RWPE1 (cell line): Measurements from ENCODE around the gene BMP5.

Source experiments
- CTCF ChIA-PET: fragments of 350-600 bp; sonication (Branson Sonifier 250); formaldehyde crosslinking; extraction: SDS; loops from one replicate; lab custom pipeline; 2021; lab: Yijun Ruan, JAX
- POLR2A ChIA-PET: fragments of 400-600 bp; formaldehyde crosslinking; extraction: SDS; loops from one replicate; lab custom pipeline; 2020; ENCODE audit warnings: antibody characterized with exemption; ENCODE audit not compliant: low non-redundant PET; lab: Yijun Ruan, JAX
- DNase-seq: peaks from one replicate; pipeline ENCODE4 v3.0.0; 2012; ENCODE audit warnings: low spot score
- H3K27ac ChIP-seq: fragments of 450-650 bp; 2 replicates; pipeline ENCODE4 v1.5.1; 2017
- TF ChIP-seq, protein P1 (sequence below): fragments of 450-650 bp; conservative IDR thresholded peaks from 2 replicates; pipeline ENCODE4 v1.5.1; 2017; ENCODE audit warnings: low read depth, mild to moderate bottlenecking

Gene BMP5

DNA sequence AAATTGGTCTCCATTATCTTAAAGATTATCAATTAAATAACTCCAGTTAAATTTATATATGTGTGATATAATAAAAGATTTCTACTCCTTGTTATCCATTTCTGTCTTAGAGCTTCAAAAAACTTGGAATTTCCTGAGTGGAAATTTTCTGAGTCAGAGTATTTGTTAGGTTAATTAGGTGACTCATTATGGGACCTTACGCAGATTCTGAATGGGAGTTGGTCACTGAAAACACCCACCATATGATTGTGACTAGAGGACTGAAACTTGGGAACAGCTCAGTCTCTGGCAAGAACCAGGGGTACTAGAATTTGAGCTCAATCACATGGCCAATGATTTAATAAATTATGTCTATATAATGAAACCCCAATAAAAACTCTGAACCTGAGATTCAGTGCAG lies 171.0 kb downstream of the BMP5 start:
- peak; percentile 7 for DNase-seq
- POLR2A ChIA-PET = no interaction called here

More for the DNA sequence above, 171.0 kb downstream of the BMP5 start:
- CTCF ChIA-PET = no interaction called here
- TF ChIP-seq, protein P1, sequence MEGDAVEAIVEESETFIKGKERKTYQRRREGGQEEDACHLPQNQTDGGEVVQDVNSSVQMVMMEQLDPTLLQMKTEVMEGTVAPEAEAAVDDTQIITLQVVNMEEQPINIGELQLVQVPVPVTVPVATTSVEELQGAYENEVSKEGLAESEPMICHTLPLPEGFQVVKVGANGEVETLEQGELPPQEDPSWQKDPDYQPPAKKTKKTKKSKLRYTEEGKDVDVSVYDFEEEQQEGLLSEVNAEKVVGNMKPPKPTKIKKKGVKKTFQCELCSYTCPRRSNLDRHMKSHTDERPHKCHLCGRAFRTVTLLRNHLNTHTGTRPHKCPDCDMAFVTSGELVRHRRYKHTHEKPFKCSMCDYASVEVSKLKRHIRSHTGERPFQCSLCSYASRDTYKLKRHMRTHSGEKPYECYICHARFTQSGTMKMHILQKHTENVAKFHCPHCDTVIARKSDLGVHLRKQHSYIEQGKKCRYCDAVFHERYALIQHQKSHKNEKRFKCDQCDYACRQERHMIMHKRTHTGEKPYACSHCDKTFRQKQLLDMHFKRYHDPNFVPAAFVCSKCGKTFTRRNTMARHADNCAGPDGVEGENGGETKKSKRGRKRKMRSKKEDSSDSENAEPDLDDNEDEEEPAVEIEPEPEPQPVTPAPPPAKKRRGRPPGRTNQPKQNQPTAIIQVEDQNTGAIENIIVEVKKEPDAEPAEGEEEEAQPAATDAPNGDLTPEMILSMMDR = no peak
- no peak overlapping the region for H3K27ac ChIP-seq
